HepG2 (cell line): Measurements from ENCODE around the gene MINDY3. TPM values are rescaled to one million over a fixed set of nuclear protein-coding genes. Genes with fewer than 3 reads are reported as not detected.
A peak's percentile ranks its signal among the peaks of the same experiment; 100 is the strongest.

ENCODE experiments used
- AHDC1 ChIP-seq: sonication (generic); formaldehyde crosslinking; IDR thresholded peaks from 2 replicates; pipeline ENCODE4 v1.5.1; 2020; ENCODE audit warnings: mild to moderate bottlenecking, missing genetic modification reagents, borderline replicate concordance
- CENPX ChIP-seq: sonication (generic); formaldehyde crosslinking; IDR thresholded peaks from 2 replicates; pipeline ENCODE4 v1.9.0; 2021; ENCODE audit warnings: mild to moderate bottlenecking, missing genetic modification reagents, moderate library complexity
- EEA1 ChIP-seq: sonication (generic); formaldehyde crosslinking; IDR thresholded peaks from 2 replicates; pipeline ENCODE4 v1.5.1; 2020; ENCODE audit warnings: mild to moderate bottlenecking, missing genetic modification reagents, borderline replicate concordance
- EP300 ChIP-seq, 3 experiments: sonication (generic) in 1 of 3; formaldehyde crosslinking in 1 of 3; IDR thresholded peaks; 2 replicates each; pipeline versions ENCODE4 v1.5.1 to v1.6.1; 2011 to 2020; ENCODE audit warnings: low read depth in 2 of 3, low read length in 2 of 3, borderline replicate concordance in 1 of 3, improper control_type of control experiment in 1 of 3, mild to moderate bottlenecking in 1 of 3, missing genetic modification reagents in 1 of 3, moderate library complexity in 1 of 3
- FOXA3 ChIP-seq: IDR thresholded peaks from 2 replicates; pipeline ENCODE4 v1.6.1; 2016; ENCODE audit warnings: missing genetic modification reagents, missing compliant biosample characterization
- GMEB2 ChIP-seq: IDR thresholded peaks from 2 replicates; pipeline ENCODE4 v1.6.1; 2016; ENCODE audit warnings: missing biosample characterization, missing genetic modification reagents, low read depth
- HMGA1 ChIP-seq: sonication (generic); formaldehyde crosslinking; conservative IDR thresholded peaks from 2 replicates; pipeline ENCODE4 v1.4.0; 2020; ENCODE audit warnings: missing genetic modification reagents
- MXI1 ChIP-seq: IDR thresholded peaks from 3 replicates; pipeline ENCODE4 v1.6.1; 2012; ENCODE audit warnings: low read depth, low read length, inconsistent platforms, borderline replicate concordance
- NAIF1 ChIP-seq: sonication (generic); formaldehyde crosslinking; IDR thresholded peaks from 2 replicates; pipeline ENCODE4 v1.5.0; 2020; ENCODE audit warnings: mild to moderate bottlenecking, missing genetic modification reagents, borderline replicate concordance
- NFE2L1 ChIP-seq: sonication (generic); formaldehyde crosslinking; IDR thresholded peaks from 2 replicates; pipeline ENCODE4 v1.4.0; 2020; ENCODE audit warnings: missing genetic modification reagents, mild to moderate bottlenecking, borderline replicate concordance
- ZBTB20 ChIP-seq: sonication (generic); formaldehyde crosslinking; IDR thresholded peaks from 2 replicates; pipeline ENCODE4 v1.8.1; 2023; ENCODE audit warnings: missing genetic modification reagents, low read depth, mild to moderate bottlenecking, borderline replicate concordance
- ZIK1 ChIP-seq: sonication (generic); formaldehyde crosslinking; IDR thresholded peaks from 2 replicates; pipeline ENCODE4 v1.5.0; 2020; ENCODE audit warnings: mild to moderate bottlenecking, low read depth, missing genetic modification reagents, borderline replicate concordance
- ZNF10 ChIP-seq: sonication (generic); formaldehyde crosslinking; IDR thresholded peaks from 2 replicates; pipeline ENCODE4 v1.4.0; 2020; ENCODE audit warnings: mild to moderate bottlenecking, low read depth, missing genetic modification reagents, borderline replicate concordance
- ZNF225 ChIP-seq: sonication (generic); formaldehyde crosslinking; IDR thresholded peaks from 2 replicates; pipeline ENCODE4 v1.4.0; 2020; ENCODE audit warnings: mild to moderate bottlenecking, missing genetic modification reagents
- ZNF598 ChIP-seq: sonication (generic); formaldehyde crosslinking; IDR thresholded peaks from 2 replicates; pipeline ENCODE4 v1.5.1; 2020; ENCODE audit warnings: mild to moderate bottlenecking, missing genetic modification reagents, borderline replicate concordance
- ZNF687 ChIP-seq: sonication (generic); formaldehyde crosslinking; IDR thresholded peaks from 2 replicates; pipeline ENCODE4 v1.5.1; 2020; ENCODE audit warnings: mild to moderate bottlenecking, missing genetic modification reagents, moderate library complexity
- polyA plus RNA-seq, 8 experiments: library from polyadenylated mRNA; depleted of rRNA in 3 of 8; stranded (reverse) in 7 of 8; unstranded in 1 of 8; fragments of >200 nt; fragmentation: Illumina TruSeq in 4 of 8; extraction: Trizol in 4 of 8; gene quantifications; 2 replicates each; pipeline versions ENCODE4 v1.2.1 to v1.2.3, GENCODE V29; 2011 to 2016; ENCODE audit warnings: low read depth in 4 of 8, missing spikeins in 1 of 8, mixed read lengths in 1 of 8; ENCODE audit not compliant: insufficient read depth in 1 of 8
- total RNA-seq, 5 experiments: library from RNA; depleted of rRNA; stranded (reverse); fragments of >200 nt; fragmentation: Illumina TruSeq; extraction: Trizol; gene quantifications; 2 replicates each; pipeline ENCODE4 v1.2.3, GENCODE V29; 2016; ENCODE audit warnings: low read depth in 1 of 5

The MINDY3 gene
- total and polyA plus RNA-seq, 2 of the 13 experiments (the other 11 are each of a cell fraction or from before 2014, with no cell fraction given): 6.4 to 17.5 TPM

DNA sequence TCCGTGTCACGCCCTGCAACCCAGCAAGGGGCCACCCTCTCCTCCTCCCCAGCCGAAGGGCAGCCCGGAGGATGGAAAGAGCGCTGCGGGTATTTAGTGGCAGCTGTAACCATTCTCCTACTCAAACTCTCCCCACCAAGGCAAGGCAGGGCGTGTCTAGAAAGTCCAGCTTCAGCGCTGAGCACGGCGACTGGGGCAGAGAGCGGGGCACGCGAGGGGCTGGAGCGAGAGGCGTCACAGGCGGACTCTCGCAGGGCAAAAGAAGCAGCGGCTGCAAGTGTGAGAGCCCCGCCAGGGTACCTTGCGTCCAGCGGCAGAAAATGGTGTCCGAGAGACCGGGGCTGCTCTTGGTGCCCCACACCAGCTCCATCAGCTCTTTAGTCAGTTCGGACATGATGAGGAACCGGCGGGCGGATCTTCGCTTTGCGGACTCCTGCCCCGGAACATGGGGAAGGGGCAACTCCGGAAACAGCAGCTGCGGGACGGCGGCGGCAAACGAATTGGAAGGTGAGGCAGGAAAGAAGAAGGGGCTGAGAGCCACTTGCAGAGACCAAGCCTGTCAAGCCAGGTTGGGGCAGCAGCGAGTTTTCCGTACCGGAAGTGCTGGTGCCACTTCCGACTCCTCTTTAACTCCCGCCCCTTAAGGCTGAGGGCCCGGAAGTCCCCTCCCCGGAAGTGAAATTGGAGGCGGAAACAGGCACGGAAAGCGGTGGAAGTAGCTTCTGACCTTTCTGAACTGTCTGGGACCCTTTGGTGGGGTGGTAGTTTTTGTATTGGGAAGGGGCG is at the start of gene MINDY3 (continued):
- TF ChIP-seq ZBTB20: no peak
- TF ChIP-seq HMGA1 (CRISPR knock-in tag): no peak
- peak; percentile 17; the same call in 1 of the 2 replicates for TF ChIP-seq ZNF598 (CRISPR knock-in tag)
- TF ChIP-seq FOXA3 (CRISPR knock-in tag): peak; percentile 13; the same call in 1 of the 2 replicates
- peak; percentile 83 for TF ChIP-seq ZNF687 (CRISPR knock-in tag)
- no peak for TF ChIP-seq NFE2L1
- TF ChIP-seq ZNF225 (CRISPR knock-in tag): no peak; the same call in 1 of the 2 replicates
- TF ChIP-seq ZIK1 (CRISPR knock-in tag): no peak
- TF ChIP-seq EEA1: peak; percentile 7; the same call in 1 of the 2 replicates
- TF ChIP-seq EP300 (IDR thresholded peaks at IDR 0.05; ENCODE audit: low read depth in 2 of 2, low read length in 2 of 2): no peak
- no peak for TF ChIP-seq EP300 (CRISPR knock-in tag; IDR thresholded peaks at IDR 0.05; ENCODE audit: borderline replicate concordance)
- TF ChIP-seq GMEB2 (CRISPR knock-in tag): no peak
- TF ChIP-seq ZNF10 (CRISPR knock-in tag): no peak
- TF ChIP-seq MXI1: peak; percentile 12; the same call in 1 of the 3 replicates
- no peak for TF ChIP-seq CENPX (CRISPR knock-in tag)
- TF ChIP-seq AHDC1 (CRISPR knock-in tag): no peak; the same call in 1 of the 2 replicates
- TF ChIP-seq NAIF1 (CRISPR knock-in tag): no peak
